NB4 (cell line): ENCODE data around the gene LMBR1.
A peak's percentile ranks its signal among the peaks of the same experiment; 100 is the strongest.
"Not testable (repeated sequence)": the region's sequence is repeated elsewhere in the genome, so short reads cannot be mapped to it uniquely, and the experiment has no call there.

Experiments
- DNase-seq: peaks from one replicate; pipeline ENCODE4 v3.0.0; 2010; ENCODE audit warnings: low read depth
- H3K4me3 ChIP-seq: one replicate; pipeline ENCODE4 v1.5.1; 2011; ENCODE audit warnings: mild to moderate bottlenecking, low read depth, low read length, moderate library complexity
- MYC ChIP-seq: IDR thresholded peaks from 2 replicates; pipeline ENCODE4 v1.6.1; 2011; ENCODE audit warnings: low read depth, low read length
- POLR2A ChIP-seq: IDR thresholded peaks from 2 replicates; pipeline ENCODE4 v1.6.1; 2011; ENCODE audit warnings: mild to moderate bottlenecking; ENCODE audit not compliant: insufficient read length; ENCODE audit errors: extremely low read depth
- TF ChIP-seq, protein P1 (sequence below): IDR thresholded peaks from one replicate; pipeline ENCODE4 v1.5.1; 2012; ENCODE audit warnings: low read depth, low read length
- TF ChIP-seq, protein P2 (sequence below): IDR thresholded peaks from 2 replicates; pipeline ENCODE4 v1.6.1; 2011; ENCODE audit warnings: low read depth, low read length

The LMBR1 gene, protein sequence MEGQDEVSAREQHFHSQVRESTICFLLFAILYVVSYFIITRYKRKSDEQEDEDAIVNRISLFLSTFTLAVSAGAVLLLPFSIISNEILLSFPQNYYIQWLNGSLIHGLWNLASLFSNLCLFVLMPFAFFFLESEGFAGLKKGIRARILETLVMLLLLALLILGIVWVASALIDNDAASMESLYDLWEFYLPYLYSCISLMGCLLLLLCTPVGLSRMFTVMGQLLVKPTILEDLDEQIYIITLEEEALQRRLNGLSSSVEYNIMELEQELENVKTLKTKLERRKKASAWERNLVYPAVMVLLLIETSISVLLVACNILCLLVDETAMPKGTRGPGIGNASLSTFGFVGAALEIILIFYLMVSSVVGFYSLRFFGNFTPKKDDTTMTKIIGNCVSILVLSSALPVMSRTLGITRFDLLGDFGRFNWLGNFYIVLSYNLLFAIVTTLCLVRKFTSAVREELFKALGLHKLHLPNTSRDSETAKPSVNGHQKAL

DNA sequence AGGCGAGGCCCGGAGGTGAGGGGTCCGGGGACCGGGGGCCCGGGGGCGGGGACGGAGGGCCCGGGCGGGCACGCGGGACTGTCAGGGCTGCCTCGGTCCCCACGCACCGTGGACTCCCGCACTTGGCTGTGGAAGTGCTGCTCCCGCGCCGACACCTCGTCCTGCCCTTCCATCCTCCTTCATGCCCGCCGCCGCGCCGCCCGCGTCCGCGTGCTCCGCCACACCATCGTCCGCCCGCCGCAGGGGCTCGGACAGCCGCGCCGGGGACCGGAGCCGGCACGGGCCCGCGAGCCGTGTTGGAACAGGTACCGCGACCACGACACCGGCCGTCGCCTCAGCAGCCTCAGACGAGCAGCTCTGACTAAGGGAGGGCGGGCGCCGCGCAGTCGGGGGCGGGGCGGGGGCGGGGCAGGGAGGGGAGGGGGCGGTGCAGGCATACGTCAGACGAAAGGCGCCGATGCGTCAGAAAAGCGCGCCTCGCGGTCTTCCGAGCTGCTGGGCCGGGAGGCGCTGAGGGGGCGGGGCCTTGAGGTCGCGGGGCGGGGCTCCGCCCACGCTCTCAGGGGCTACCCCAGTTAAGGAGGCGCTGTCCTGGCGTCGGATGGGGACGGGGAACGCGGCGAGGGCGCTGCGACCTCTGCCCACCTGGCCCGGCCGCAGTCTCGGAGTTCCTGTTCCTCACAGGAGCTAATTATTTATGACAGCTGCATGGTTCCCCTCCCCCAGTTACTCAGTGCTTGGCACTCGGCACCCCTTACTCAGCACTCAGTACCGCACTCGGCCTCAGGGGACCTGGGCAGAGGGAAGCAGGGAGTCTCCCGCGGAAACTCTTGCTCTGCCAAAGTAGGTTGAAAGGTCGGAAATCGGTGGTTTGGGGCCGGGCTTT is at the start of gene LMBR1:
LMBR1 (minus strand) TSS at position 363 of the 886 bp plus-strand sequence; CDS start at position 173, 190 bp downstream.
- TF ChIP-seq MYC = peak; percentile 20; the same call in 1 of the 2 replicates
- TF ChIP-seq POLR2A = peak; percentile 84
- TF ChIP-seq, protein P1, sequence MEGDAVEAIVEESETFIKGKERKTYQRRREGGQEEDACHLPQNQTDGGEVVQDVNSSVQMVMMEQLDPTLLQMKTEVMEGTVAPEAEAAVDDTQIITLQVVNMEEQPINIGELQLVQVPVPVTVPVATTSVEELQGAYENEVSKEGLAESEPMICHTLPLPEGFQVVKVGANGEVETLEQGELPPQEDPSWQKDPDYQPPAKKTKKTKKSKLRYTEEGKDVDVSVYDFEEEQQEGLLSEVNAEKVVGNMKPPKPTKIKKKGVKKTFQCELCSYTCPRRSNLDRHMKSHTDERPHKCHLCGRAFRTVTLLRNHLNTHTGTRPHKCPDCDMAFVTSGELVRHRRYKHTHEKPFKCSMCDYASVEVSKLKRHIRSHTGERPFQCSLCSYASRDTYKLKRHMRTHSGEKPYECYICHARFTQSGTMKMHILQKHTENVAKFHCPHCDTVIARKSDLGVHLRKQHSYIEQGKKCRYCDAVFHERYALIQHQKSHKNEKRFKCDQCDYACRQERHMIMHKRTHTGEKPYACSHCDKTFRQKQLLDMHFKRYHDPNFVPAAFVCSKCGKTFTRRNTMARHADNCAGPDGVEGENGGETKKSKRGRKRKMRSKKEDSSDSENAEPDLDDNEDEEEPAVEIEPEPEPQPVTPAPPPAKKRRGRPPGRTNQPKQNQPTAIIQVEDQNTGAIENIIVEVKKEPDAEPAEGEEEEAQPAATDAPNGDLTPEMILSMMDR = no peak
- TF ChIP-seq, protein P2, sequence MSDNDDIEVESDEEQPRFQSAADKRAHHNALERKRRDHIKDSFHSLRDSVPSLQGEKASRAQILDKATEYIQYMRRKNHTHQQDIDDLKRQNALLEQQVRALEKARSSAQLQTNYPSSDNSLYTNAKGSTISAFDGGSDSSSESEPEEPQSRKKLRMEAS = peak; percentile 74
- peak; percentile 98 for DNase-seq
- peak within 1 kb of the TSS; percentile 97 for H3K4me3 ChIP-seq

DNA sequence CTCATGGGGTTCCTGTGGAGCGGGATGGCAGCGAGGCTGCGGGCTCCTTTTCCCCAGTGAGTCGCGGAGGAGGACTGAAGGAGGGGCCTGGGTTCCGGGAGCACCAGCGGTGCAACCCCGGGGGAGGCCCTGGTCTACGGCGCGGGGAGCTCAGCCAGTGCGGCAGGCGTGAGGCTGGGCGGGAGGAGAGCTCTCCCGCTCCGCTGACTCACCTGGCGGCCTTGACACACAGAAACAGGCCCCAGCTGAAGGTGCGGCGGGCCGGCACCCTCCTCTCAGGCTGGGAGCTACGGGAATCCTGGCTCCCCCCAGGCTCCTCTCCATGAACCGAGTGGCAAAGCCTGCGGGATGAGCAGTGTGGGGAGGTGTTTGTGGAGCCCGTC is 49.7 kb upstream of the LMBR1 start:
- no peak overlapping the region for H3K4me3 ChIP-seq
- no peak for DNase-seq
- TF ChIP-seq MYC (no peak), POLR2A (no peak)
- TF ChIP-seq, protein P2 = no peak
- TF ChIP-seq, protein P1 = no peak

DNA sequence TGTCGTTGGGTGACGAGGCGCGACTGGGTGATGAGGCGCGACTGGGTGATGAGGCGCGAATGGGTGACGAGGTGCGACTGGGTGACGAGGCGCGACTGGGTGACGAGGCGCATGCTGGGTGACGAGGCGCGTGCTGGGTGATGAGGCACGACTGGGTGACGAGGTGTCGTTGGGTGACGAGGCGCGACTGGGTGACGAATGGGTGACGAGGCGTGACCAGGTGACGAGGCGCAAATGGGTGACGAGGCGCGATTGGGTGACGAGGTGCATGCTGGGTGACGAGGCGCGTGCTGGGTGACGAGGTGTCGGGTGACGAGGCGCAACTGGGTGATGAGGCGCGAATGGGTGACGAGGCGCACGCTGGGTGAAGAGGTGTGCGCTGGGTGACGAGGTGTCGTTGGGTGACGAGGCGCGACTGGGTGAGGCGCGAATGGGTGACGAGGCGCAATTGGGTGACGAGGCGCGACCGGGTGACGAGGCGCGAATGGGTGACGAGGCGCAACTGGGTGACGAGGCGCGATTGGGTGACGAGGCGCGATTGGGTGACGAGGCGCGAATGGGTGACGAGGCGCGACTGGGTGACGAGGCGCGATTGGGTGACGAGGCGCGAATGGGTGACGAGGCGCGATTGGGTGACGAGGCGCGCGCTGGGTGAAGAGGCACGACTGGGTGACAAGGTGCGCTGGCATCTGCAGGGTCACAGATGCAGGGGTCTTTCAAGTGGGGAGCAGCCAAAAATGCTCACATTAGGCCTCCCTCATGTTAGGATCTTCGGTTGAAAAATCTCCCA is 48.6 kb upstream of the LMBR1 start:
- TF ChIP-seq, protein P2 = no peak
- TF ChIP-seq, protein P1 = no peak
- TF ChIP-seq POLR2A (no peak), MYC (no peak)
- H3K4me3 ChIP-seq = no peak overlapping the region
- DNase-seq = no peak

DNA sequence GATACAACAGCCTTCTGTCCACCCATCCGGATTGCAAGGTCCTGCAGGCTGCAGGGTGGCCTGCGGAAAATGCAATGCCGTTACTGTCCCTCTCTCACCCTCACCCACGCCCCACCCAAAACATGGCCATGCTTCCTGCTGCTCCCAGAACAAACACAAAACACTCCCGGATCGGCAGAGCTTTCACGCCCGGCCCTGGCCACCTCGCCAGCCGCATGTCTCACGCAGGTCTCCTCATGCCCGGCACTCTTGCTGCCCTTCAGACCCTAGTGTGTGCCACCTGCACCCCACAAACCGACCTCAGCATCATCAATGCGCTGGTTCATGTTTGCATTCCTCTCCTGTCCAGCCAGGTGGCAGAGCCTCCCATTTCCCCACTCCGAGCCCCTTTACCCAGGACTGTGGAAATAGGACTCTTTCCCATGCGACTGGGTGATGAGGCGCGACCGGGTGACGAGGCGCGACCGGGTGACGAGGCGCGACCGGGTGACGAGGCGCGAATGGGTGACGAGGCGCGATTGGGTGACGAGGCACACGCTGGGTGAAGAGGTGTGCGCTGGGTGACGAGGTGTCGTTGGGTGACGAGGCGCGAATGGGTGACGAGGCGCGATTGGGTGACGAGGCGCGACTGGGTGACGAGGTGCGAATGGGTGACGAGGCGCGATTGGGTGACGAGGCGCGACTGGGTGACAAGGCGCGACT is 47.6 kb upstream of the LMBR1 start:
- no peak for DNase-seq
- TF ChIP-seq, protein P1 = no peak
- TF ChIP-seq POLR2A (no peak), MYC (no peak)
- TF ChIP-seq, protein P2 = no peak
- H3K4me3 ChIP-seq = no peak overlapping the region

DNA sequence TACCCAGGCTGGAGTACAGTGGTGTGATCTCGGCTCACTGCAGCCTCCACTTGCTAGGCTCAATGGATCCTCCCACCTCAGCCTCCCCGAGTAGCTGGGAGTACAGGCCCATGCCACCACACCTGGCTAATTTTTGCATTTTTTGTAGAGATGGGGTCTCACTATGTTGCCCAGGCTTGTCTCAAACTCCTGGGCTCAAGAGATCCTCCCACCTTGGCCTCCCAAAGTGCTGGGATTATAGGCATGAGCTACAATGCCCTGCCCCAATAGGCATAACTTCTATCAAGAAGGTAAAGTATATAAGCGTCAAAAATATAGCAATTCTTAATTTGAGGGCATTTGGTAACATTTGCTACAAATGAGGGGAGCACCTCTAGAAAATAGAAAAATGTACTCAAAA is 43.8 kb upstream of the LMBR1 start:
- not testable (repeated sequence) for H3K4me3 ChIP-seq, DNase-seq
